Progenitor cell of endocrine pancreas (in vitro differentiated cells): ENCODE data around the gene ASB1. TPM values are rescaled to one million over a fixed set of nuclear protein-coding genes. Genes with fewer than 3 reads are reported as not detected.

ENCODE experiments used
- DNase-seq: peaks from one replicate; pipeline ENCODE4 v3.0.0; 2021; ENCODE audit warnings: low spot score; ENCODE audit not compliant: unreplicated experiment
- H3K27ac Mint-ChIP-seq: 2 replicates; pipeline ENCODE4 v1.8.0; 2021; ENCODE audit warnings: mild to moderate bottlenecking, moderate library complexity, mixed read lengths
- H3K27me3 Mint-ChIP-seq: 2 replicates; pipeline ENCODE4 v1.8.0; 2021; ENCODE audit warnings: mixed read lengths
- H3K36me3 Mint-ChIP-seq: 2 replicates; pipeline ENCODE4 v1.8.0; 2022; ENCODE audit warnings: mixed read lengths; ENCODE audit not compliant: insufficient read depth
- H3K4me1 Mint-ChIP-seq: 2 replicates; pipeline ENCODE4 v1.8.0; 2021; ENCODE audit warnings: low read depth, mixed read lengths
- H3K4me3 Mint-ChIP-seq: 2 replicates; pipeline ENCODE4 v1.8.0; 2021; ENCODE audit warnings: low read depth, mild to moderate bottlenecking, moderate library complexity, mixed read lengths
- H3K9me3 Mint-ChIP-seq: 2 replicates; pipeline ENCODE4 v1.8.0; 2021; ENCODE audit warnings: low read depth, mixed read lengths
- total RNA-seq: library from RNA; stranded (reverse); gene quantifications from 2 replicates; pipeline ENCODE4 v1.2.1, GENCODE V29; 2021
- TF ChIP-seq, protein P1 (sequence below): fragments of 200-600 bp; sonication (generic); IDR thresholded peaks from one replicate; pipeline ENCODE4 v1.5.0; 2021; ENCODE audit warnings: antibody characterized with exemption, mild to moderate bottlenecking; ENCODE audit not compliant: unreplicated experiment

Gene ASB1
- total RNA-seq, 1 donor from 2014 or later: 46.8 TPM

DNA sequence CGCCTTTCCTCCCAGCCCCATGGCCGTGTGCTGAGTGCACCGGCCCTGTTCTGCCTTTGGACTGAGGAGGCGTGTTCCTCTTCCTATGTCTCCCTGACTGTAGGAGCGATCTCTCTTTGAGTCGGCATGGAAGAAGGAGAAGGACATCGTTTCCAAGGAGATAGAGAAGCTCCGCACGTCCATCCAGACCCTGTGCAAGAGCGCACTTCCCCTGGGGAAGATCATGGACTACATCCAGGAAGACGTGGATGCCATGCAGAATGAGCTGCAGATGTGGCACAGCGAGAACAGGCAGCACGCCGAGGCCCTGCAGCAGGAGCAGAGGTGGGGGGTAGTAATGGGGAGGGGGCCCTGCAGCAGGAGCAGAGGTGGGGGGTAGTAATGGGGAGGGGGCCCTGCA lies 29.4 kb upstream of the ASB1 start:
- no peak for DNase-seq
- TF ChIP-seq, protein P1, sequence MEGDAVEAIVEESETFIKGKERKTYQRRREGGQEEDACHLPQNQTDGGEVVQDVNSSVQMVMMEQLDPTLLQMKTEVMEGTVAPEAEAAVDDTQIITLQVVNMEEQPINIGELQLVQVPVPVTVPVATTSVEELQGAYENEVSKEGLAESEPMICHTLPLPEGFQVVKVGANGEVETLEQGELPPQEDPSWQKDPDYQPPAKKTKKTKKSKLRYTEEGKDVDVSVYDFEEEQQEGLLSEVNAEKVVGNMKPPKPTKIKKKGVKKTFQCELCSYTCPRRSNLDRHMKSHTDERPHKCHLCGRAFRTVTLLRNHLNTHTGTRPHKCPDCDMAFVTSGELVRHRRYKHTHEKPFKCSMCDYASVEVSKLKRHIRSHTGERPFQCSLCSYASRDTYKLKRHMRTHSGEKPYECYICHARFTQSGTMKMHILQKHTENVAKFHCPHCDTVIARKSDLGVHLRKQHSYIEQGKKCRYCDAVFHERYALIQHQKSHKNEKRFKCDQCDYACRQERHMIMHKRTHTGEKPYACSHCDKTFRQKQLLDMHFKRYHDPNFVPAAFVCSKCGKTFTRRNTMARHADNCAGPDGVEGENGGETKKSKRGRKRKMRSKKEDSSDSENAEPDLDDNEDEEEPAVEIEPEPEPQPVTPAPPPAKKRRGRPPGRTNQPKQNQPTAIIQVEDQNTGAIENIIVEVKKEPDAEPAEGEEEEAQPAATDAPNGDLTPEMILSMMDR: no peak
- Mint-ChIP-seq H3K36me3 (no peaks in the 10 kb centered on the region), H3K9me3 (peaks cover 5% of the 10 kb centered on the region), H3K4me1 (peaks cover 41% of the 10 kb centered on the region), H3K27me3 (no peaks in the 10 kb centered on the region), H3K27ac (peak overlapping the region; percentile 65), H3K4me3 (no peak overlapping the region)

DNA sequence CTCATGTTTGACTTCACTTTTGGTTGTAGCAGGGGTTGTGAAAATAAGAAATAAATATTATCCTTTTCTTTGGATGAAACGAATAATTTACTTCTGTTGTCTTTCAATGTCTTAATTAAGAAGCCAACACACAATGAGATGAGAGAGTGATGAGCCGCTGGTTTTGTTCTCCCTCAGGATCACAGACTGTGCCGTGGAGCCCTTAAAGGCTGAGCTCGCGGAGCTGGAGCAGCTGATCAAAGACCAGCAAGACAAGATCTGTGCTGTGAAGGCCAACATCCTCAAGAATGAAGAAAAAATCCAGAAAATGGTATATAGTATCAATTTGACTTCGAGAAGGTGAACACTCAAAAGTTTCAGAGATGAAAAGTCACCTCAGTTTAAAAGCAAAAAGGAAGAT lies 28.1 kb upstream of the ASB1 start:
- peak overlapping the region; percentile 97 for H3K27ac Mint-ChIP-seq
- TF ChIP-seq, protein P1: no peak
- H3K4me3 Mint-ChIP-seq: peak overlapping the region; percentile 61
- peaks cover 44% of the 10 kb centered on the region for H3K4me1 Mint-ChIP-seq
- H3K27me3 Mint-ChIP-seq: no peaks in the 10 kb centered on the region
- peaks cover 5% of the 10 kb centered on the region for H3K9me3 Mint-ChIP-seq
- H3K36me3 Mint-ChIP-seq: no peaks in the 10 kb centered on the region
- DNase-seq: no peak

DNA sequence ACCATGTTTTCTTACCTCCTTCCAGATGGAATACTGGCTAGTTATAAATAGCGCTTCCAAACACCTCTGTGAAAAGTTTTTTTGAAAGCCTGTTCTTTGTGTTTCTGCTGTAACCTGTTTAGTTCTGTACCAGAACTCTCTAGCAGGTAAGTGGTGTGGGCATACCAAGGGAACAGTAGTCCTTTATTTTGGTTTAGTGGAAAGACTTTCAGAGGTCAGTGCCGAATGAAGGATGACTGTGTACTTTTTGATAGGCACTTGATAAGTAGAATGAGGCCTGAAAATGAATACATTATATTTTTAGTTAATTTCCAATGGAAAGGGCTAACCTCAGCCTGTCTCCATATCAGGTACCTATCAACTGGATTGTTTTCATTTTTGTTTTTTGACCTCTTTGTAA lies 27.6 kb upstream of the ASB1 start:
- H3K9me3 Mint-ChIP-seq: peaks cover 5% of the 10 kb centered on the region
- peaks cover 46% of the 10 kb centered on the region for H3K4me1 Mint-ChIP-seq
- TF ChIP-seq, protein P1: no peak
- peaks cover 4% of the 10 kb centered on the region for H3K36me3 Mint-ChIP-seq
- no peaks in the 10 kb centered on the region for H3K27me3 Mint-ChIP-seq
- peak overlapping the region; percentile 97 for H3K27ac Mint-ChIP-seq
- H3K4me3 Mint-ChIP-seq: peak overlapping the region; percentile 61
- no peak for DNase-seq

DNA sequence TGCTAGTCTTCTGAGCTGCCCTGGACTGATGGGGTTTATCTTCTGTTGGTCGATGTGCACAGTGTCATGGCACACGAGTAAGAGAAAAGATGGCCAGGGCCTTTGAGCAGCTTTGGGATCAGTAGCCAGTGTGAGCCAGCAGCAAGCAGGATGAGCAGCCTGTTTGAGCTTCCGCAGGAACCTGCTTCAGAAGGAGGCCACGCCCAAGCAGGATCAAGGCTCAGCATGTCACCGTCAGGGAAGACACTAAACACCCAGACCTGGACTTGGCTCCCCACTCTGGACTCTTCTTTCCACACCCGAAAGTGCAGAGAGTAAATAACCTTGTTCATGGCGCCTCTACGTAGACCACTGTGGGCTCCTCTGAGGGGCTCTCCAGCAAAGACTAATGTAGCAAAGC lies 25.2 kb upstream of the ASB1 start:
- TF ChIP-seq, protein P1: no peak
- Mint-ChIP-seq H3K4me3 (no peak overlapping the region), H3K27me3 (no peaks in the 10 kb centered on the region), H3K9me3 (no peaks in the 10 kb centered on the region), H3K36me3 (peaks cover 9% of the 10 kb centered on the region), H3K27ac (peak overlapping the region; percentile 78), H3K4me1 (peaks cover 55% of the 10 kb centered on the region)
- DNase-seq: no peak

DNA sequence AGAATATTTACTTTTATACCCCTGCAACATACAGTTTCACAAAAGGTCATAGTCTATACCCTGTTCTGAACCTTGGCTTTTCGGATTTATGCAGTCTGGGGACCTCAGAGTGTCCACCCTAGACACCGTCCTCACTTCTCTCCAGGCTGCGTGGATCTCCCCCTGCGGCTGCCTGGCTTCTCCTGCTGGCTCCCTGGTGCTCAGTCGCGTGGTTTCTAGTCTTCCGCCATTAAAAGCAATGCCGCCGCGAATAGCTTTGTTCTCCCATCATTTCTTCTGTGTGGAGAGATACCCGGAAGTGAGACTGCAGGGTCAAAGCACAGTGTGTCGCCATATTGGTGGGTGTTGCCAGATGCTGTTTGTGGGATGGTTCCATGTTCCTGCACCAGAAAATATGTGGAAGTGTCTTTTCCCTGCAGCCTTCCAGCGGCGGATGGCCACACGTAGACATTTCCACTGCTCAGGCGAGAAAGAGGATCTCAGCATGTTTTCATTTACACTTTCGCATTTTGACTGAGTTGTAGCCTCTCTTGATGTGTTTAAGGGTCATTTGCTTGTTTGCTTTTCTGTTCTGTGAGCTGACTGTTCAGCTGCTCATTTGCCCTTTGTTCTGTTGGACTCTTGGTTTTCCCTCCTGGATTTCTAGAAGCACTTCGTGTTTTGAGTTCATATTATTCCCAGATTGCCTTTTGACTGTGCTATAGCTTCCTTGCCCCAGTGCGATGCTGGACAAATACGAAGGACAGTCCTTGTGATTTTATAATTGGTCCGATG lies 22.9 kb upstream of the ASB1 start:
- Mint-ChIP-seq H3K9me3 (no peaks in the 10 kb centered on the region), H3K36me3 (peaks cover 9% of the 10 kb centered on the region), H3K27me3 (no peaks in the 10 kb centered on the region), H3K4me1 (peaks cover 44% of the 10 kb centered on the region), H3K4me3 (peak overlapping the region; percentile 35), H3K27ac (peak overlapping the region; percentile 74)
- TF ChIP-seq, protein P1: no peak
- DNase-seq: no peak
